Vagina (tissue), 2 donors: ENCODE measurements around the gene PDK3. TPM values are rescaled to one million over a fixed set of nuclear protein-coding genes. Genes with fewer than 3 reads are reported as not detected.

Source experiments
- DNase-seq, 2 donors: peaks; one replicate each; pipeline ENCODE4 v3.0.0-alpha.2; 2017; ENCODE audit errors: extremely low spot score in 2 of 2
- H3K27ac ChIP-seq: fragments of 200-600 bp; sonication (generic); one replicate; pipeline ENCODE4 v1.5.1; 2019
- H3K27me3 ChIP-seq: fragments of 200-600 bp; sonication (generic); one replicate; pipeline ENCODE4 v1.5.1; 2019
- H3K36me3 ChIP-seq, 2 donors: fragments of 200-600 bp; sonication (generic); one replicate each; pipeline ENCODE4 v1.5.1; 2017 to 2019
- H3K4me1 ChIP-seq: fragments of 200-600 bp; sonication (generic); one replicate; pipeline ENCODE4 v1.5.1; 2019
- H3K4me3 ChIP-seq, 2 donors: fragments of 200-600 bp; sonication (generic); 1 replicate in 1 of 2; 2 replicates in 1 of 2; pipeline ENCODE4 v1.5.1; 2016 to 2019
- H3K9me3 ChIP-seq: fragments of 200-600 bp; sonication (generic); one replicate; pipeline ENCODE4 v1.5.1; 2019
- CTCF ChIP-seq, 3 experiments: fragments of 450-650 bp in 2 of 3; fragments of 200-600 bp in 1 of 3; sonication (generic) in 1 of 3; IDR thresholded peaks; one replicate each; pipeline ENCODE4 v1.5.1; 2017 to 2019; ENCODE audit warnings: antibody characterized with exemption in 3 of 3, mild to moderate bottlenecking in 2 of 3, moderate library complexity in 2 of 3
- POLR2A ChIP-seq, 2 donors: fragments of 450-650 bp; IDR thresholded peaks; one replicate each; pipeline ENCODE4 v1.6.1; 2017; ENCODE audit warnings: antibody characterized with exemption in 2 of 2, mild to moderate bottlenecking in 2 of 2, moderate library complexity in 2 of 2
- POLR2AphosphoS5 ChIP-seq, 2 donors: sonication (generic); formaldehyde crosslinking; IDR thresholded peaks; one replicate each; pipeline ENCODE4 v1.9.0; 2017; ENCODE audit warnings: antibody characterized with exemption in 2 of 2, mild to moderate bottlenecking in 2 of 2, low read depth in 1 of 2; ENCODE audit not compliant: insufficient read depth in 1 of 2
- intact Hi-C: fragments of 100-400 bp; cut with DNase I; formaldehyde crosslinking; loops from one replicate; pipeline ENCODE4 v1.15.1; 2023
- total RNA-seq: library from RNA; depleted of rRNA; stranded (reverse); fragments of >200 nt; gene quantifications from one replicate; pipeline ENCODE4 v1.2.3, GENCODE V29; 2016

Gene PDK3
- total RNA-seq, 1 donor from 2014 or later = 23.3 TPM

DNA sequence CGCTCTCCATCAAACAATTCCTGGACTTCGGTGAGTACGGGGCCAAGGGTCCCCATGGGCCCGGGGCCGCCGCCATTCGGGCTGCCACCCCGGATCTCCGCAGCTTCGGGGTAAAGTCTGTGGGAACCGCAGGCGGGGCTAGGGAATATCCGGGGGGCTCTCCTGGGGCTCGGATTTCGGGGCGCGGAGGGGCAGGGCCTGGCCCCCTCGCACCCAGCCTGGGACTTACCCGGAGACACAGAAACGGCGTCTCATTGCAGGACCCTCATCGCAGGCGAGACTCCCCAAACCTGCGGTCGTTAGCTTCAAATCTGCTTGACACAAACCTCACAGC lies 413 bp downstream of the PDK3 start:
- peak overlapping the region; percentile 78 for H3K27ac ChIP-seq
- H3K27me3 ChIP-seq = no peaks in the 10 kb centered on the region
- peak overlapping the region; percentile 60 to 71 for H3K4me3 ChIP-seq
- H3K9me3 ChIP-seq = no peaks in the 10 kb centered on the region
- no peak for DNase-seq
- no peaks in the 10 kb centered on the region for H3K4me1 ChIP-seq
- intact Hi-C loops = no loop called here
- no peak for TF ChIP-seq POLR2A (IDR thresholded peaks at IDR 0.05)
- TF ChIP-seq POLR2AphosphoS5 (IDR thresholded peaks at IDR 0.05; ENCODE audit: insufficient read depth in 1 of 2, low read depth in 1 of 2) = no peak
- TF ChIP-seq CTCF (IDR thresholded peaks at IDR 0.05) = no peak
- H3K36me3 ChIP-seq = no peaks in the 10 kb centered on the region

DNA sequence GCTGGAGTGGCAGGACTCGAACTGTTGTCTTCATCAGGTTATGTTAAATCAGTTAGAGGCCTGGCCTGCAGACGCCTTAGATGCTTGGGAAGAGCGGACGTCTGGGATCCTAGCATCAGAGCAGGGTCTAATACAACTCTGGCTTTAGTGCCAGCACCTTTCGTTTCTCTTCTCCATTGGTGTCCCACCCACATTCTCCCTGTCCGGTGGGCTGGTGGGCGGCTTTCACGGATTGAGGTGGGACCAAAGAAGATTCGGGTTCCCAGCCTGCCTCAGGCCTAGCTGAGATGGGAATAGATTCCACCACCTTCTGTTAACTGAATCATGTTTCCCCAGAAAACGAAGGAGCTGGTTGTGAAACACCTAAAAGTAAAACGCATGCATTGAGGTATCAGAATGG lies 939 bp downstream of the PDK3 start:
- H3K27me3 ChIP-seq = no peaks in the 10 kb centered on the region
- H3K4me1 ChIP-seq = no peaks in the 10 kb centered on the region
- no peak overlapping the region for H3K27ac ChIP-seq
- no peak for TF ChIP-seq POLR2AphosphoS5 (IDR thresholded peaks at IDR 0.05; ENCODE audit: insufficient read depth in 1 of 2, low read depth in 1 of 2)
- TF ChIP-seq POLR2A (IDR thresholded peaks at IDR 0.05) = no peak
- no peak for TF ChIP-seq CTCF (IDR thresholded peaks at IDR 0.05)
- intact Hi-C loops = no loop called here
- H3K36me3 ChIP-seq = no peaks in the 10 kb centered on the region
- DNase-seq = no peak
- peak overlapping the region; percentile 60 to 71 for H3K4me3 ChIP-seq
- no peaks in the 10 kb centered on the region for H3K9me3 ChIP-seq

GRCh38 chrX:24468245-24468644 lies 3.2 kb downstream of the PDK3 start:
- H3K27me3 ChIP-seq = no peaks in the 10 kb centered on the region
- no peaks in the 10 kb centered on the region for H3K36me3 ChIP-seq
- H3K4me3 ChIP-seq = no peak overlapping the region
- no peak for DNase-seq
- H3K27ac ChIP-seq = no peak overlapping the region
- H3K4me1 ChIP-seq = no peaks in the 10 kb centered on the region
- TF ChIP-seq CTCF (IDR thresholded peaks at IDR 0.05) = no peak
- no peak for TF ChIP-seq POLR2AphosphoS5 (IDR thresholded peaks at IDR 0.05; ENCODE audit: insufficient read depth in 1 of 2, low read depth in 1 of 2)
- TF ChIP-seq POLR2A (IDR thresholded peaks at IDR 0.05) = no peak
- H3K9me3 ChIP-seq = no peaks in the 10 kb centered on the region
- intact Hi-C loops = no loop called here

DNA sequence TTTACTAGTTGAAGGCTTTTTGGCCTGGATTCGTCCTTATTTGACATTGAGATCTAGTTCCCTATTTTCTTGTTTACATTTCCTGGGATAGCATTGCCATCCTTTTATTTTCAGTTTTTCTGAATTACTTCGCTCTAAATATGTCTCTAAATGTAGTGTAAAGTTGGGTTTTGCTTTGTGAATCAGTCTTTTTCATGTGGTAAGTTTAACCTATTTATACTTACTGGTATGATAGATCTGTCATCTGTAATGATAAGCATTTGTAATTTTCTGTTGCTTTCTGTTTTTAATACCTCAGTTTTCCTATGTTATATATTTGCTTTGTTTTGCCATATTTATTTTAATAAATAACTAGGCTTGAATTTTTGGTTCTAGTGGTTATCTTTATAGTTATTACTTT lies 6.7 kb downstream of the PDK3 start:
- Histone ChIP-seq H3K36me3 (no peaks in the 10 kb centered on the region), H3K9me3 (no peaks in the 10 kb centered on the region), H3K4me1 (no peaks in the 10 kb centered on the region), H3K27me3 (no peaks in the 10 kb centered on the region), H3K4me3 (no peak overlapping the region), H3K27ac (no peak overlapping the region)
- intact Hi-C loops = no loop called here
- no peak for TF ChIP-seq POLR2AphosphoS5 (IDR thresholded peaks at IDR 0.05; ENCODE audit: insufficient read depth in 1 of 2, low read depth in 1 of 2)
- no peak for TF ChIP-seq CTCF (IDR thresholded peaks at IDR 0.05)
- no peak for TF ChIP-seq POLR2A (IDR thresholded peaks at IDR 0.05)
- DNase-seq = no peak

DNA sequence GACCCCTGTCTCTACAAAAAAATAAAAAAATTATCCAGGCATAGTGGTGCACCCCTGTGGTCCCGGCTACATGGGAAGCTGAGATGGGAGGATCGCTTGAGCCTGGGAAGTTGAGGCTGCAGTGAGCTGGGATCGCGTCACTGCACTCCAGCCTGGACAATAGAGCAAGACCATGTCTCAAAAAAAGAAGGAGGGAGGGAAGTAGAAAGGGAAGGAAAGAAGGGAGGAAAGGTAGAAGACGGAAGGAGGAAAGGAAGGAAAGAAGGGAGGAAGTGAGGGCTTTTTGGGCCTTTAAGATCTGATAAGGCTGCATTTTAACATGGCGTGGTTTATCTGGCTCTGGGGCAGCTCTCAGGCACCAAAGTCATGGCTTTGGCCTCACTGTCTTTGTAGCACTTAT lies 10.4 kb downstream of the PDK3 start:
- H3K4me3 ChIP-seq = no peak overlapping the region
- no peaks in the 10 kb centered on the region for H3K27me3 ChIP-seq
- no peak for DNase-seq
- H3K4me1 ChIP-seq = no peaks in the 10 kb centered on the region
- no peaks in the 10 kb centered on the region for H3K9me3 ChIP-seq
- H3K27ac ChIP-seq = no peak overlapping the region
- intact Hi-C loops = no loop called here
- TF ChIP-seq CTCF (IDR thresholded peaks at IDR 0.05) = no peak
- TF ChIP-seq POLR2AphosphoS5 (IDR thresholded peaks at IDR 0.05; ENCODE audit: insufficient read depth in 1 of 2, low read depth in 1 of 2) = no peak
- TF ChIP-seq POLR2A (IDR thresholded peaks at IDR 0.05) = no peak
- H3K36me3 ChIP-seq = no peaks in the 10 kb centered on the region
